Measurements from ENCODE around the gene EXOC4. TPM values are rescaled to one million over a fixed set of nuclear protein-coding genes. Genes with fewer than 3 reads are reported as not detected.

Gene EXOC4
- total and polyA plus RNA-seq, 2 of the 8 experiments (the other 6 are each of a cell fraction or from before 2014, with no cell fraction given), result 27.0 to 67.3 TPM

DNA sequence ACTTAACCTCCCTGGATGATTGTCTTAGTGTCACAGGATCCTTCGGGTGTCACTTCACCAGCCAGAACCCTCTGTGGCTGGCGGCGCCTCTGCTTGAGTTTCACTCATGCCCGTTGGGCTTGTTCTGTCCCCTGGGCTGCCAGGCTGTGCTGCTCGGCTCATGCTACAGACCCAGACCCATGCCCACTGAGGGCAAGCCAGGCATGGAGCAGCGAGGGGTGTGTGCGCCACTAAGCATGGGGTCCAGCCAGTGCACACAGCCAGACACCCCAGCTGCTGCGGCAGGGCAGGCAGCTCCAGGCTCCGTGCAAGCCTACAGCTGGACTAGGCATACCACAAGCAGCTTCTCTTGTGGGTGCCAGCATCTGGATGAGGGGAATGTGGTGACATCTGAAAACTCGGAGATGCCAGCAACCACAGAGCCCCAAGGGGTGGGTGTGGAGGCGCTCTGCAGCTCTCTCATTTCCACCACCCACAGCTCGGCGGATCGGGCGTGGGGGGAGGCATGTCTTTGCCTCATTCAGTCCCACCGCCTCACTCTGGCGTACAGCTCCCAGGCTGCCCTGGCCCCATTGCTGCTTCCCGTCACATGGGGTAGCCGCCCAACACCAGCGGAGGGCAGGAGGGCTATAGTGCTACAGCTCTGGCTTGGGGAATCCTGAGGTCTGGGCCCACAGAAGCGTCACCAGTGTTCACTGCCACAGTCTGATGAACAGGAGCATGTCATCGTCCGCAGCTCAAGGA lies 604.7 kb downstream of the EXOC4 start:
- H3K79me1 ChIP-seq (ENCODE audit: low read depth, low read length), result no peaks in the 10 kb centered on the region
- no peak overlapping the region for H3K27ac ChIP-seq (ENCODE audit: low read depth, low read length)
- TF ChIP-seq ZNF274 (IDR thresholded peaks at IDR 0.05; ENCODE audit: borderline replicate concordance, extremely low read depth, low read length), result no peak
- TF ChIP-seq SUZ12 (IDR thresholded peaks at IDR 0.05; ENCODE audit: low read length), result no peak
- no peak for TF ChIP-seq TAF7 (optimal IDR thresholded peaks at IDR 0.05; ENCODE audit: borderline replicate concordance, low read depth, low read length)
- no peak for TF ChIP-seq TEAD4 (IDR thresholded peaks at IDR 0.05; ENCODE audit: low read depth, low read length)
- TF ChIP-seq POLR2A (IDR thresholded peaks at IDR 0.05; ENCODE audit: control extremely low read depth in 1 of 2, low read depth in 2 of 2, low read length in 2 of 2), result no peak
- no peak for TF ChIP-seq EGR1 (IDR thresholded peaks at IDR 0.05; ENCODE audit: borderline replicate concordance, low read depth, low read length)
- H2BK15ac ChIP-seq (ENCODE audit: low read length), result no peak overlapping the region
- ChIA-PET POLR2A (ENCODE audit: partially characterized antibody) (interaction anchor here (0.6 kb wide), 1 partner anchor 184 kb away, joined by 3 read pairs; no protein-coding TSS in a partner anchor), CTCF (ENCODE audit: partially characterized antibody) (interaction anchor here (1.2 kb wide), 2 partner anchors 9 to 159 kb away, joined by 3 to 4 read pairs; no protein-coding TSS in a partner anchor)
- H3K4me2 ChIP-seq (ENCODE audit: insufficient read depth in 1 of 2, low read depth in 2 of 2, low read length in 2 of 2), result no peak overlapping the region
- no peak overlapping the region for H3K14ac ChIP-seq (ENCODE audit: insufficient read length)
- peaks cover 0 to 2% of the 10 kb centered on the region in 2 experiments; a peak in 1 of 4 replicates for H3K9me3 ChIP-seq (ENCODE audit: insufficient read depth in 2 of 2, low read depth in 1 of 2, low read length in 1 of 2)
- H4K20me1 ChIP-seq (replicated peaks in 1 of 2; ENCODE audit: control insufficient read depth in 1 of 2, insufficient read depth in 2 of 2, low read length in 2 of 2), result peaks cover 0 to 5% of the 10 kb centered on the region in 2 experiments
- H3K36me3 ChIP-seq (ENCODE audit: control insufficient read depth in 2 of 4, insufficient read depth in 4 of 4, low read length in 3 of 4), result no peaks in the 10 kb centered on the region
- no peak overlapping the region; the same call in 1 of the 2 replicates for H2BK12ac ChIP-seq (ENCODE audit: low read depth, low read length)
- FAIRE-seq, result no peak
- no peak overlapping the region for H3K56ac ChIP-seq (replicated peaks; ENCODE audit: insufficient read length, low read depth, low read length)
- H3K9ac ChIP-seq (replicated peaks in 1 of 4; ENCODE audit: extremely low read depth in 1 of 4, low read depth in 3 of 4, low read length in 3 of 4), result no peak overlapping the region
- H4K91ac ChIP-seq (replicated peaks; ENCODE audit: insufficient read length, low read length), result no peak overlapping the region
- no peaks in the 10 kb centered on the region for H3K27me3 ChIP-seq (replicated peaks in 1 of 4; ENCODE audit: control insufficient read depth in 3 of 4, extremely low read depth in 1 of 4, insufficient read depth in 3 of 4, low read length in 3 of 4)
- H3K4me1 ChIP-seq (replicated peaks in 1 of 4; ENCODE audit: control insufficient read depth in 3 of 4, insufficient read depth in 4 of 4, low read length in 3 of 4), result peaks cover 0 to 7% (median under 1%) of the 10 kb centered on the region in 4 experiments; a peak in 1 of 7 replicates
- no peaks in the 10 kb centered on the region for H3K79me2 ChIP-seq (ENCODE audit: control insufficient read depth in 1 of 2, insufficient read depth in 2 of 2, low read length in 2 of 2)
- H2BK20ac ChIP-seq (ENCODE audit: low read length), result no peak overlapping the region
- no peak overlapping the region for H3K23ac ChIP-seq (ENCODE audit: insufficient read length)
- no peak overlapping the region for H2AFZ ChIP-seq (ENCODE audit: low read length)
- WGBS, 2 experiments (ENCODE audit: extremely low coverage in 1 of 2, insufficient coverage in 1 of 2, insufficient read length in 1 of 2, insufficient replicate concordance in 2 of 2, low coverage in 1 of 2, low lambda C conversion rate in 2 of 2, missing lambda C conversion rate in 1 of 2), result 93% methylated on average over 23 of the region's 23 CpGs; no CpG with 5 or more reads in 1 of the 2 experiments
- H3K4ac ChIP-seq (replicated peaks; ENCODE audit: insufficient read length, low read depth, low read length), result no peak overlapping the region
- H2BK120ac ChIP-seq (replicated peaks; ENCODE audit: low read depth, low read length), result no peak overlapping the region
- H2AK5ac ChIP-seq (ENCODE audit: low read depth, low read length), result no peak overlapping the region
- H2BK5ac ChIP-seq (ENCODE audit: low read depth, low read length), result no peak overlapping the region
- H3K18ac ChIP-seq (ENCODE audit: extremely low read depth, low read length), result no peak overlapping the region
- peaks cover 2% of the 10 kb centered on the region; the same call in 1 of the 2 replicates for H3K23me2 ChIP-seq (ENCODE audit: low read depth, low read length)
- no peak overlapping the region for H4K5ac ChIP-seq (ENCODE audit: insufficient read length, low read depth, low read length)
- H3K4me3 ChIP-seq (ENCODE audit: extremely low read depth in 1 of 4, insufficient read depth in 2 of 4, low read depth in 3 of 4, low read length in 4 of 4), result no peak overlapping the region
- no peak overlapping the region for H4K8ac ChIP-seq (ENCODE audit: extremely low read depth, insufficient read depth, low read length)
- no peak for DNase-seq (ENCODE audit: low read depth in 1 of 2, low spot score in 2 of 2)
